HEK293T (cell line): ENCODE measurements around the gene RNF130.

Source experiments
- CTCF ChIA-PET: fragments of 350-600 bp; formaldehyde crosslinking; extraction: SDS; loops from one replicate; lab custom pipeline; 2021; ENCODE audit warnings: antibody characterized with exemption, inconsistent platforms; lab: Yijun Ruan, JAX
- POLR2A ChIA-PET: fragments of 350-600 bp; formaldehyde crosslinking; extraction: SDS; loops from one replicate; lab custom pipeline; 2020; ENCODE audit warnings: antibody characterized with exemption, inconsistent platforms; lab: Yijun Ruan, JAX
- DNase-seq: peaks from one replicate; pipeline ENCODE4 v3.0.0; 2012; ENCODE audit warnings: mixed read lengths; ENCODE audit errors: extremely low spot score
- ARNT ChIP-seq: fragments of 450-650 bp; IDR thresholded peaks from 2 replicates; pipeline ENCODE4 v1.6.1; 2017; ENCODE audit warnings: mild to moderate bottlenecking
- BHLHE40 ChIP-seq: fragments of 450-650 bp; IDR thresholded peaks from 2 replicates; pipeline ENCODE4 v1.6.1; 2016; ENCODE audit warnings: mild to moderate bottlenecking, moderate library complexity, borderline replicate concordance
- CTBP1 ChIP-seq: fragments of 450-650 bp; IDR thresholded peaks from 2 replicates; pipeline ENCODE4 v1.6.1; 2016; ENCODE audit warnings: borderline replicate concordance
- ELF4 ChIP-seq: fragments of 450-650 bp; IDR thresholded peaks from 2 replicates; pipeline ENCODE4 v1.6.1; 2017; ENCODE audit warnings: antibody characterized with exemption
- FOXA1 ChIP-seq: fragments of 450-650 bp; IDR thresholded peaks from 2 replicates; pipeline ENCODE4 v1.6.1; 2016; ENCODE audit warnings: mild to moderate bottlenecking
- FOXK2 ChIP-seq: fragments of 450-650 bp; IDR thresholded peaks from 2 replicates; pipeline ENCODE4 v1.6.1; 2016; ENCODE audit warnings: mild to moderate bottlenecking
- FOXM1 ChIP-seq: fragments of 450-650 bp; IDR thresholded peaks from 2 replicates; pipeline ENCODE4 v1.6.1; 2017; ENCODE audit warnings: mild to moderate bottlenecking, borderline replicate concordance
- HDGF ChIP-seq: fragments of 450-650 bp; IDR thresholded peaks from 2 replicates; pipeline ENCODE4 v1.6.1; 2017; ENCODE audit warnings: antibody characterized with exemption, borderline replicate concordance
- L3MBTL2 ChIP-seq: fragments of 450-650 bp; conservative IDR thresholded peaks from 2 replicates; pipeline ENCODE4 v1.6.1; 2016; ENCODE audit warnings: mild to moderate bottlenecking
- LEF1 ChIP-seq: fragments of 450-650 bp; IDR thresholded peaks from 2 replicates; pipeline ENCODE4 v1.6.1; 2017; ENCODE audit warnings: mild to moderate bottlenecking, borderline replicate concordance
- NFRKB ChIP-seq: fragments of 450-650 bp; IDR thresholded peaks from 2 replicates; pipeline ENCODE4 v1.6.1; 2016; ENCODE audit warnings: mild to moderate bottlenecking, moderate library complexity
- PKNOX1 ChIP-seq: fragments of 450-650 bp; IDR thresholded peaks from 2 replicates; pipeline ENCODE4 v1.6.1; 2016
- SP1 ChIP-seq: fragments of 450-650 bp; IDR thresholded peaks from 2 replicates; pipeline ENCODE4 v1.6.1; 2017
- SUZ12 ChIP-seq: fragments of 450-650 bp; IDR thresholded peaks from 2 replicates; pipeline ENCODE4 v1.6.1; 2016; ENCODE audit warnings: mild to moderate bottlenecking
- TARDBP ChIP-seq: fragments of 450-650 bp; IDR thresholded peaks from 2 replicates; pipeline ENCODE4 v1.6.1; 2016
- ZNF384 ChIP-seq: fragments of 450-650 bp; IDR thresholded peaks from 2 replicates; pipeline ENCODE4 v1.6.1; 2016

Gene RNF130

GRCh38 chr5:179986328-179986727 lies 85.2 kb downstream of the RNF130 start:
- no peak for TF ChIP-seq HDGF
- no peak for TF ChIP-seq ZNF384
- TF ChIP-seq ARNT, result no peak
- TF ChIP-seq BHLHE40, result no peak
- no peak for TF ChIP-seq SUZ12
- no peak for TF ChIP-seq FOXK2
- TF ChIP-seq FOXA1, result no peak
- no peak for TF ChIP-seq TARDBP
- no peak for TF ChIP-seq L3MBTL2
- TF ChIP-seq CTBP1, result no peak
- no peak for TF ChIP-seq NFRKB
- TF ChIP-seq SP1, result no peak
- TF ChIP-seq PKNOX1, result no peak
- ChIA-PET CTCF (interaction anchor here (0.9 to 1.2 kb wide), 2 partner anchors 15 to 19 kb away, joined by 3 read pairs; no protein-coding TSS in a partner anchor), POLR2A (no interaction called here)
- DNase-seq, result no peak

GRCh38 chr5:179981636-179982035 lies 89.9 kb downstream of the RNF130 start:
- TF ChIP-seq FOXM1, result no peak
- no peak for TF ChIP-seq FOXA1
- TF ChIP-seq TARDBP, result no peak
- no peak for TF ChIP-seq ZNF384
- TF ChIP-seq BHLHE40, result no peak
- TF ChIP-seq FOXK2, result no peak
- no peak for TF ChIP-seq ELF4
- no peak for TF ChIP-seq ARNT
- TF ChIP-seq LEF1, result no peak
- TF ChIP-seq SUZ12, result no peak
- TF ChIP-seq PKNOX1, result no peak
- TF ChIP-seq SP1, result no peak
- no peak for TF ChIP-seq NFRKB
- no peak for TF ChIP-seq CTBP1
- no peak for TF ChIP-seq HDGF
- no peak for TF ChIP-seq L3MBTL2
- POLR2A ChIA-PET, result no interaction called here
- DNase-seq, result no peak
- CTCF ChIA-PET, result no interaction called here

- CTCF ChIA-PET, result no interaction called here
- POLR2A ChIA-PET, result no interaction called here
- DNase-seq, result no peak
- TF ChIP-seq ARNT (no peak), L3MBTL2 (no peak), FOXK2 (no peak), TARDBP (no peak), NFRKB (no peak), SP1 (no peak), BHLHE40 (no peak), FOXM1 (no peak), LEF1 (no peak), FOXA1 (no peak), ZNF384 (no peak), ELF4 (no peak), CTBP1 (no peak), SUZ12 (no peak), PKNOX1 (no peak), HDGF (no peak)
Observed at GRCh38 chr5:179980767-179981166, 90.8 kb downstream of the RNF130 start.

- POLR2A ChIA-PET, result no interaction called here
- CTCF ChIA-PET, result no interaction called here
- DNase-seq, result no peak
- TF ChIP-seq SP1 (no peak), L3MBTL2 (no peak), LEF1 (no peak), PKNOX1 (no peak), ARNT (no peak), TARDBP (no peak), SUZ12 (no peak), HDGF (no peak), ELF4 (no peak), ZNF384 (no peak), NFRKB (no peak), FOXM1 (no peak), BHLHE40 (no peak), CTBP1 (no peak)
Observed at GRCh38 chr5:179978792-179979191, 92.8 kb downstream of the RNF130 start.

- CTCF ChIA-PET, result no interaction called here
- POLR2A ChIA-PET, result no interaction called here
Observed at GRCh38 chr5:179975713-179976134, 95.8 kb downstream of the RNF130 start.

More at GRCh38 chr5:179975713-179976134, 95.8 kb downstream of the RNF130 start:
- TF ChIP-seq ZNF384 (no peak), SP1 (no peak), FOXM1 (no peak), ARNT (no peak), PKNOX1 (no peak), BHLHE40 (no peak), ELF4 (no peak), HDGF (no peak), FOXA1 (no peak), NFRKB (no peak), CTBP1 (no peak), SUZ12 (no peak), FOXK2 (no peak), LEF1 (no peak), TARDBP (no peak)
- DNase-seq, result no peak
